ENCODE results near the gene TMEM236.

The TMEM236 gene

DNA sequence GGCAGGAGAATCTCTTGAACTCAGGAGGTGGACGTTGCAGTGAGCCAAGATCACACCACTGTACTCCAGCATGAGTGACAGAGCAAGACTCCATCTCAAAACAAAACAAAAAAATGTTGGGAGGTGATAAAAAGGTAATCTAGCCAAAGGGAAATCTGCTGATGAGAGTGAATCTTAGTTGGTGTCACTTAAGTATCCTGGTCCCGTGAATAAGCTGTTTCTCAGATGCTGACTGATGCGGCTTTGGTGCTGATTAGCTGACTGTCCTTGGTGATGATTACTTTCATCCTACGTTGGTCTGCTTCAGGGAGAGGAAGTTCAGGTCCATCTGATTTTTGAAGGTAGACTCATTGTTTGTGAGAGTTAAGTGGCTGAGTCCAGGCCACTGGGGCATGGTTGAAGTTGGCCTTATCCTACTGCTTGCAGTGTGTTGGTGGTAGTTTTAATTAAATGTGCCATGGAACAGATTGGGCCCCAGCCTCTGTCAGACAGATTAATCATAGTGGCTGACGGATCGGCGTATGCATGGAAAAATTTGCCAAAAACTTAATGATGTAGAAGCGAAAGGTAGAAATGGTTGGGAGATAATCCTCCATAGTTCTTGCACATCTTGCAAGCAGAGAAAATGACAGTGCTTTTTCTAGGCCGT is 17.4 kb upstream of the TMEM236 start:
- H3K4me3 Mint-ChIP-seq: no peak overlapping the region
- no peak overlapping the region for H3K27ac Mint-ChIP-seq
- H3K4me1 Mint-ChIP-seq (ENCODE audit: low read depth): no peaks in the 10 kb centered on the region
- no peaks in the 10 kb centered on the region for H3K27me3 Mint-ChIP-seq
- H3K9me3 Mint-ChIP-seq: no peaks in the 10 kb centered on the region
- no peaks in the 10 kb centered on the region for H3K36me3 Mint-ChIP-seq (ENCODE audit: low read depth)

DNA sequence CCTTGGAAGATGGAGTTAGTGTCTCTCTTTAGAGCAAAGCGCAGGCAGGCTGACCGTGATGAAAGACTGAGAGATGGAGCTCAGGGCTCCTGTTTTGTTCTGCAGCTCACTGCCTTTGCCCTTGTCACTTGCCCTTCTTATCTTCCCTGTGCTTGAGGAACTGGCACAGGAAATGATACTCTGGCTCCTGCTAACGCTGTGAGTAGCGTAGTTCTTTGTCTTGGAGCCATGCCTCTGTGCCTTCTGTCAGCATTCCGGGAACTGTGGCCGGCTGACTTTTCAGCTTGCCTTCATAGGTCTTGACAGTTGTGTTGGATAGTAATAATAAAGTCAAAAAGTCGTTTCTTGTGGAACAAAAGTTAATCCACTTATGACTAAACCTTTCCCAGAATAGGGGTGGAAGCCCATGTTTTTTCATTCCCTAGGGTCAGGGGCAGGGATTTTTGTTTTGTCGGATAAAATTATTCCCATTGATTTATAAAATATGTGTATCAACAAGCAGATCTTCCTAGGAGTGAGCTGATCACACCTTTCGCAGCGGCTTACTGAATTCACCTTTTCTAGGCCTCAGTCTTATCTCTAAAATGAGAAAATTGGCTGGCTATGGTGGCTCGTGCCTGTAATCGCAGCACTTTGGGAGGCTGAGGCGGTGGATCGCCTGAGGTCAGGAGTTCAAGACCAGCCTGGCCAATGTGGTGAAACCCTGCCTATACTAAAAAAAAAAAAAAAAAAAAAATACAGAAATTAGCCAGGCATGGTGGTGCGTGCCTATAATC is 16.6 kb upstream of the TMEM236 start:
- Mint-ChIP-seq H3K27ac (no peak overlapping the region), H3K36me3 (ENCODE audit: low read depth) (no peaks in the 10 kb centered on the region), H3K4me1 (ENCODE audit: low read depth) (no peaks in the 10 kb centered on the region), H3K4me3 (no peak overlapping the region), H3K27me3 (no peaks in the 10 kb centered on the region), H3K9me3 (no peaks in the 10 kb centered on the region)

DNA sequence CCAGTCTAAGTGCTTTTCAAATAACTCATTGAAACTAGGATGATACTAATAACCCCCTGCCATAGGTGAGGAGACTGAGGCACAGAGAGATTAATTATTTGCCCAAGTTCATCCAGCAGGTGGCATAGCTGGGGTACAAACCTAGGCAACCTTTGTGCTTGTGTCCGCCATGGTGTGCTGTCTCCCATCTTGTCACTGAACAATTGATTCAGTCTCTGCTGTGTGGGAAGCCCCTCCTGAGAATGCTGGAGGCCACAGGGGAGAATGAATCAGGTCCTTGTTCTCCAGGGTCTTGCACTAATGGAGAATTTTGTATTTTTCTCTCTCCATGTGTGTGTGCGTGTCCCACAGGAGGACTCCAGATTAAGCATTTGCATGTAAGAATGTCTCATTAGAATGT is 15.8 kb upstream of the TMEM236 start:
- Mint-ChIP-seq H3K9me3 (no peaks in the 10 kb centered on the region), H3K27me3 (no peaks in the 10 kb centered on the region), H3K4me3 (no peak overlapping the region), H3K27ac (no peak overlapping the region), H3K4me1 (ENCODE audit: low read depth) (no peaks in the 10 kb centered on the region), H3K36me3 (ENCODE audit: low read depth) (no peaks in the 10 kb centered on the region)

DNA sequence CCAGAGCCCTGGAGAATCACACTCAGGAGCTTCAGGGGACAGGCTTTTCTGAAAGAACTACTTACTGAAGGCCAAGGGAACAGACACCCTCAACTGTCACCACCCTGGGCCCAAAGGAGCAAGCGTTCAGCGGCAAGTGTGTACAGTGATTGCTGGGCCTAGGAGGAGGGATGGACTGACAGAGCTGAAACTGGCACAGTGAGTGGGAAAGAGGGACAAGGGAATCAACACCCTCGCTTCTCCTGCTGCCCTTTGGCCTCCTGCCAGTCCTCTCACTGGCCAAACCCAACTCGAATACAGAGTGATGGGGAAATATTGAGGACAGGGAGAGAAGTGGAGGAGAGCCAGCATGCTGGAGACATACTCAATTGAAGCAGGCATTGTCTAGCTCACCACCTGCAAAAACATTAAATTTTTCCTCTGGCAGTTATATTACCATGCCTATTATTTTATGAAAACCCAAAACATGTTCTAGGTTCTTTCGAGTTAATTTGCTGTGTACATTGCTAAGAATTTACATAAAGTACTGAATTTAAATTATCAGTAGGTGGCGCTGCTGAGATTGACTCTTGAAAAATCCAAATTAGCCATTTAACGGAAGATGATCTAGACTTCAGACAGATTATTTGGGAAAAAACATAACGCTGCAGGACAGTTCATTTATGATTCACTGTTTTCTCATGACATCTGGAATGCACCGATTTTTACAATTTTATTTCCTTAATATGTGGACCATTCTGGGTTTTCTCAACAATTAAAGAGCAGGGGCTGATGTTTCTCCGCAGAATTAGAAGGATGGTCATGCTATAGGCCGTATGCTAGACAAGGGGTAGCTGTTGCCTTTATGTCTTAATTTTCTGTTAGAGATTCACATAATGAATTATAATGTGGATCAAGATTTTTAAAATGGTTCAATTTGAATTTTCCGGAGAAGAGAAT is 14.7 kb upstream of the TMEM236 start:
- no peak overlapping the region for H3K4me3 Mint-ChIP-seq
- no peaks in the 10 kb centered on the region for H3K4me1 Mint-ChIP-seq (ENCODE audit: low read depth)
- no peaks in the 10 kb centered on the region for H3K27me3 Mint-ChIP-seq
- no peaks in the 10 kb centered on the region for H3K36me3 Mint-ChIP-seq (ENCODE audit: low read depth)
- H3K27ac Mint-ChIP-seq: no peak overlapping the region
- H3K9me3 Mint-ChIP-seq: no peaks in the 10 kb centered on the region

DNA sequence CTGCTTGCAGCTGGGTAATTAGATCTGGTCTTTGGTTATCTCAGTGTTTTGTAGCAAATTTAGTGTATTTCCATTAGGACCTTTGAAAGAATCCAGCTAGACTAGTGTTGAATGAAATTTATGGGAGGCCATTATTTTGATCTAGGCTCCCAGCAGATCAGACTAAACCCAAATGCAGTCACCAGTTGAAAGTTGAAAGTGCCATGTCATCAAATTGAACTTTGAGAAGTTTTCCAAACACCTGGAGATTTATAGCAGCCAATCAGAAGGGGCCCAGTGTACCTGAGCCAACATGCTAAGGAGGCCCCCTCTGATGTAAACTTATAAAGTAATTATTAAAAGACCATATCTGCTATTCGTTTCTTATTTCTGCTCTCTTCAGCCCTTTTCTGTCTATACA is 11.3 kb upstream of the TMEM236 start:
- H3K4me1 Mint-ChIP-seq (ENCODE audit: low read depth): peaks cover 5% of the 10 kb centered on the region

DNA sequence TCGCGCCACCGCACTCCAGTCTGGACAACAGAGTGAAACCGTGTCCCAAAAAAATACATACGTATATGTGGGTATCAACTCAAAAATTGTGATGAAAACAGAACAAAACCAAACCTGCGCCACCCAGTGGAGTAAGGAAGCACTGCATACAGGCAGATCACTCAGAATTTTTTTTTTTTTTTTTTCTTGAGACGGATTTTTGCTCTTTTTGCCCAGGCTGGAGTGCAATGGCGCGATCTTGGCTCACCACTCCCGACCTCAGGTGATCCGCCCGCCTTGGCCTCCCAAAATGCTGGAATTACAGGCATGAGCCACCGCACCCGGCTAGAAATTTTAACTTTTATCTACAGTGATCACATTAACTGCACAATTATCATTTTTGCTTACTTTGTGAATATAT is 9.1 kb upstream of the TMEM236 start:
- Mint-ChIP-seq H3K9me3 (no peaks in the 10 kb centered on the region), H3K36me3 (ENCODE audit: low read depth) (no peaks in the 10 kb centered on the region), H3K4me1 (ENCODE audit: low read depth) (peaks cover 5% of the 10 kb centered on the region), H3K27me3 (no peaks in the 10 kb centered on the region), H3K27ac (no peak overlapping the region), H3K4me3 (no peak overlapping the region)

More for the DNA sequence above, 11.3 kb upstream of the TMEM236 start:
- no peaks in the 10 kb centered on the region for H3K9me3 Mint-ChIP-seq
- H3K4me3 Mint-ChIP-seq: no peak overlapping the region
- H3K27ac Mint-ChIP-seq: no peak overlapping the region
- no peaks in the 10 kb centered on the region for H3K27me3 Mint-ChIP-seq
- H3K36me3 Mint-ChIP-seq (ENCODE audit: low read depth): no peaks in the 10 kb centered on the region

DNA sequence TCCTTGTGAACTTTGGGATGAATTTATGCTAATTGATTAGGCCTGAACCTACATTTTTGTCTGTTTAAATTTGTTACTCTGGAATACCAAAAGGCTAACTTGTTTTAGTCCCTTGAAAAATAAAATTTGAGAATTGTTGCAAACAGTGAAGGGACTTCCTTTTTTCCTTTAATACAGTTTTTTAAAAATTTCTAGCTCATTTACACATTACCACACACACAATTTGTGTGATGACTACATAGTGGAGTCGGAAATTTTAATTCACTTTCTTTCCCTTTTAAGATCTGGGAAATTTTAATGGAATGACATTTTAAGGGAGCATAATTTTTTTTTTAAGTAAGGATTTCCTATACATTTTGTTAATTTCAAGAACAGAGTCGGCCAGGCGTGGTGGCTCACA is 8.6 kb upstream of the TMEM236 start:
- Mint-ChIP-seq H3K36me3 (ENCODE audit: low read depth) (no peaks in the 10 kb centered on the region), H3K4me3 (no peak overlapping the region), H3K27ac (no peak overlapping the region), H3K27me3 (no peaks in the 10 kb centered on the region), H3K4me1 (ENCODE audit: low read depth) (peaks cover 5% of the 10 kb centered on the region), H3K9me3 (no peaks in the 10 kb centered on the region)

DNA sequence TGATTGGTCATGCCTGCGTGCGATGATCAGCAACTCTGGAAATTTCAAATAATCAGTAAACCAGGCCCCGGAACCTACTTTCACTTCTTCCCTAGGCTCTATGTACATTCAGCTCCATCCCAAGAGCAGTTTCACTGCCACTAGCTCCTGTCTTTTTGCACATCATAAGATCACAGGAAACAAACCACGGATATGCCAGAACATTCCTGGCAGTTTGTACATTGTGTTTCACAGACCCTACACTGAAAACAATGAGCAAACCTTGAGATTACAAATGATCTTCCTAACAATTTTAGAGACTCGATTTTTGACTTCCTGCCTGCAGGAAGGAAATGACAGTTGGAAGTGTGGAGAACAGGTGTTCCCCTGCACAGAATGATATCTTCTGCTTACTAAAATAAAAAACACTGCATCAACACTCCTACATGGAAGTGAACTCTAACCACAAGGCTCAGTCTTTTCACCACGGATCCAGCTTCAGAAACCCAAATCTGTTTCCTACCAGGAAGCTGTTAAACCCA is 7.6 kb upstream of the TMEM236 start:
- Mint-ChIP-seq H3K27me3 (no peaks in the 10 kb centered on the region), H3K4me3 (no peak overlapping the region), H3K36me3 (ENCODE audit: low read depth) (no peaks in the 10 kb centered on the region), H3K27ac (no peak overlapping the region), H3K4me1 (ENCODE audit: low read depth) (peaks cover 5% of the 10 kb centered on the region), H3K9me3 (no peaks in the 10 kb centered on the region)

DNA sequence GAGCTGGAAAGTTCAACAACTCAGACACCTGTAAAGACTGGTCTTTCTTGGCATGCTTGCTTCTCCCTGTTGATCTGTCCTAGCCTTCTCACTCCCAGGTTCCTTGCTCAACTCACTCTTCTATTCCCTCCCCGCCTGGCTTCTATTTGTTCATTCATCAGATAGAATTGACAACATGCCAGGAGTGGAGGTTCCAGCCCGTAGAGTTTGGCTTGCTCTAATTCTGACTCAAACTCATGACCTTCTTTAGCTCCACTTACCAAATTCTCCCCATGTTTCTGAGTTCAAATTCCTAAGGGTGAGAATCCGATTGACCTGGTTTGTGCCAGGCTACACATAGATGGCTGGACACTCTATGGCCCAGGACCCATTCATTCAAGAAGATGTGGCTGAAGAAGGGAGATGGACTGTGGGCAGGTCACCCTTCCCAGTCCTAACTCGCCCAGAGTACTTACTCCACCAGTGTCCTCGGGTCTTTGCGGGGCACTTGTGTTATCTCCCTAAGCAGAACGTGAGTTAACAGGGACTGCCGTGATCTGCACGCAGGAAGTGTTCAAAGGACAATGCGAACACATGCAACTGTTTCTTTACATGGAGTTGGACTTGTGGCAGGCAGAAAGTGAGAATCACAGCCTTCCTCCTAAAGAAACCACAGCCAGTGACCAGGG is 4.0 kb upstream of the TMEM236 start:
- no peaks in the 10 kb centered on the region for H3K9me3 Mint-ChIP-seq
- H3K4me1 Mint-ChIP-seq (ENCODE audit: low read depth): peaks cover 5% of the 10 kb centered on the region
- H3K36me3 Mint-ChIP-seq (ENCODE audit: low read depth): no peaks in the 10 kb centered on the region
- H3K27me3 Mint-ChIP-seq: no peaks in the 10 kb centered on the region
- no peak overlapping the region for H3K4me3 Mint-ChIP-seq
- no peak overlapping the region for H3K27ac Mint-ChIP-seq

DNA sequence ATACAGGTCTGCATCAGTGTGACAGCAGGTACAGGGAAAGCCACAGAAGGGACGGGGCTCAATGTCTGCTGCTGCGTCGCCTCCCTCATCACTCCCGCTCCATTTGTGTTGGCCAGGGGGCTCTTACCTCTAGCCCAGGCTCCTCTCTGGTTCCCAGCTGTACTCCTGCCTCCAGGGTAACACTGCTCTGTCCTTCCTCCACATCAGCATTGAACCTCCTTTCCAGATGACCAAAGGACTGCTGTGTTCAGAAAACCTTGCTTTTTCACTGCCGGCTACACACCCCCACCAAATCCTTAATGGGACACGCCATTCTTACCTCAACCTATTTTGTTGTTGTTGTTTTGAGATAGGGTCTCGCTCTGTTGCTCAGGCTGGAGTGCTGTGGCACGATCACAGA is 2.1 kb upstream of the TMEM236 start:
- Mint-ChIP-seq H3K4me1 (ENCODE audit: low read depth) (no peaks in the 10 kb centered on the region), H3K4me3 (no peak overlapping the region), H3K27ac (no peak overlapping the region), H3K36me3 (ENCODE audit: low read depth) (no peaks in the 10 kb centered on the region), H3K9me3 (no peaks in the 10 kb centered on the region), H3K27me3 (no peaks in the 10 kb centered on the region)

DNA sequence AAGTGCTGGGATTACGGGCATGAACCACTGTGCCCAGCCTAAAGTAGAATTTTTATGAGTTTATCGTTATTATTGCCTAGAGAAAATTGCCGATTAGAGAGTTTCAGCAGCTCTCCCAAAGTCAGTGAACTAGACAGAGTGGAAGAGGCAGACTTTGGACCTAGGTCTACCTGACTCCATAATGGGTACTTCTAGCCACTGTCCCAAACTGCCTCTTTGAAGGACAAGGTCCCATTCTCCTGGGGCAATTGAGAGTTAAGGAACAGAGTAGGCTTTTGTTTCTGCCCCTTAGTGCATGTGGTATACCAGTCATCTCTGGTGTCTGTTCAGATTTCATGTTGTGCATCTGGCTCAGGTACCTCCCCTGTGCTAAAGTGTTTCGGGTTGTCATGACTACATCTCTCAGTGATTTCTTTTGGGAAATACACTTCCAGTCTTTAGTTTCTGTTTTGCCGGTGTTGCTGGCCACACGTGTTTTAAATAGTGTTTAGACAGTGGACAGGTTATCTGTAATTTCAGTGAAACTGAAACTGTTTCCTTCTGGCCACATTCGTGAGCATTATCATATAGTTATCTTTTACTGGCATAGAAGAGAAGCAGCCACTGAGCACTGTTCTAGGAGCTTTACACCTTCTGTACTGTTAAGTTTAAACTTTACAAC is 4.7 kb downstream of the TMEM236 start:
- Mint-ChIP-seq H3K9me3 (no peaks in the 10 kb centered on the region), H3K4me3 (no peak overlapping the region), H3K4me1 (ENCODE audit: low read depth) (peaks cover 4% of the 10 kb centered on the region), H3K27ac (no peak overlapping the region), H3K36me3 (ENCODE audit: low read depth) (no peaks in the 10 kb centered on the region), H3K27me3 (no peaks in the 10 kb centered on the region)

DNA sequence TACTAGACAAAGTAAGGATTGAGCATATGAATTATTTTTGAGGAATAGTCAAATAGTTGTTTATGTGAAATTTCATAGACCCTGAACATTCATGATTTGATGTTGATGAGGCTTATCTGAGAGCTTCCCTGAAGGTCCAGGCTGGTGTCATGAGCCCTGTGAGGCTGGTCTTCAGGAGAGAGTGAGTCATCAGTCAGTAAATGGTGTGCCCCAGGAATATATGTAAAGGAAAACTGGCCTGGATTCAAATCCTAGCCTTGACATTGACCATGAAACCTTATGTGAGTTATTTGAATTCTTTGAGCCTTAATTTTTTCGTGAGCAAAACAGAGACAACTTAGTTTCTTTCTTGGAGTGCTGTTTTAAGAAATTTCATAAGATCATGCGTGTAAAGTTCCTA is 6.2 kb downstream of the TMEM236 start:
- no peak overlapping the region for H3K4me3 Mint-ChIP-seq
- no peaks in the 10 kb centered on the region for H3K9me3 Mint-ChIP-seq
- no peak overlapping the region for H3K27ac Mint-ChIP-seq
- peaks cover 4% of the 10 kb centered on the region for H3K4me1 Mint-ChIP-seq (ENCODE audit: low read depth)
- no peaks in the 10 kb centered on the region for H3K36me3 Mint-ChIP-seq (ENCODE audit: low read depth)
- no peaks in the 10 kb centered on the region for H3K27me3 Mint-ChIP-seq

DNA sequence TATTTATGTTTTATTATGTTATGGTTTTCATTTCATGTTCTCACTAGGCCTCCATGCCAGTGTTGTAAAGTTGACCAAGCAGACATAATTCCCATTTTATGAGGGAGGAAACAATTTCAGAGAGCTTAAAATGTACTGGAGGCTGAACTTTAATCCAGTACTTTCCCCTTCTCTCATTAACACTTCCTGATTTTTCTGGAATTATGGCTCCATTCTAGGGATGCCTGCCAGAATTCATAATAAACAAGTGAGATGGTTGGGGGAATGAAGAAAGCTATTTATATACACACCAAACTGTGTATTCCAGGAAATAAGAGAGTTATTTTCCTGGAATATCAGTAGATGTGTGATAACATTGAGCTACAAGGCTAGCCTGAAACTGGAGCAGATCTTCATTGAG is 6.9 kb downstream of the TMEM236 start:
- Mint-ChIP-seq H3K27ac (no peak overlapping the region), H3K4me3 (no peak overlapping the region), H3K9me3 (no peaks in the 10 kb centered on the region), H3K27me3 (no peaks in the 10 kb centered on the region), H3K36me3 (ENCODE audit: low read depth) (no peaks in the 10 kb centered on the region), H3K4me1 (ENCODE audit: low read depth) (peaks cover 4% of the 10 kb centered on the region)

DNA sequence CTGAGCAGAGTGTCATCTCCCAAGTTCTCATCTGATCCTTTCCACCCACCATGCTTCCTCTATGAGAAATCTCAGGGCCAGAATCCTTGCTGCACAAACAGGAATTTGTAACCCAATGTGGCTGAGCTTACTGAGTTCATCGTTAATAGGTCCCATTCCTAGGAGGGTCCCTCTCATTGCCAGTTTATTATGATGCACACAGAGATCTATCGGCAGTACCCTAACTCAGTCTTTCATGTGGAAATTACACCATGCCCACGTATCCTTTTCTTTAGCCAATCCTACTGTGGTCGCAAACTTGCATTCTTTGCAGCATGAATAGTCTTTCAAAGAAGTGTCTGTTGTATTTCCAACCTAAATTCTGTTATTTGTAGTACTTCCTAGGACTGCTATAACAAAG is 12.1 kb downstream of the TMEM236 start:
- H3K27me3 Mint-ChIP-seq: peaks cover 3% of the 10 kb centered on the region

More for the DNA sequence above, 12.1 kb downstream of the TMEM236 start:
- H3K27ac Mint-ChIP-seq: no peak overlapping the region
- no peaks in the 10 kb centered on the region for H3K9me3 Mint-ChIP-seq
- no peaks in the 10 kb centered on the region for H3K4me1 Mint-ChIP-seq (ENCODE audit: low read depth)
- H3K4me3 Mint-ChIP-seq: no peak overlapping the region
- no peaks in the 10 kb centered on the region for H3K36me3 Mint-ChIP-seq (ENCODE audit: low read depth)
